ENCODE data around the gene TOMM7. TPM values are rescaled to one million over a fixed set of nuclear protein-coding genes. Genes with fewer than 3 reads are reported as not detected.

Gene TOMM7
- total and polyA plus RNA-seq, 9 of the 15 experiments (the other 6 are each of a cell fraction or from before 2014, with no cell fraction given) = 283 to 1,717 (median 638) TPM

GRCh38 chr7:22824760-22825159, 2.1 kb upstream of the TOMM7 start (continued):
- TF ChIP-seq ZFP91 (CRISPR knock-in tag; IDR thresholded peaks at IDR 0.05) (no peak), ZNF318 (IDR thresholded peaks at IDR 0.05; ENCODE audit: borderline replicate concordance in 1 of 2, low read depth in 1 of 2) (no peak), ELF2 (CRISPR knock-in tag; IDR thresholded peaks at IDR 0.05) (no peak), SMARCE1 (IDR thresholded peaks at IDR 0.05) (no peak), SREBF2 (CRISPR knock-in tag; IDR thresholded peaks at IDR 0.05) (no peak), ZNF668 (CRISPR knock-in tag; IDR thresholded peaks at IDR 0.05) (0 out of 2 replicates have a peak, but pooled peaks have one; percentile 28), XRCC3 (IDR thresholded peaks at IDR 0.05) (no peak), ZNF395 (CRISPR knock-in tag; IDR thresholded peaks at IDR 0.05) (no peak), ZNF217 (CRISPR knock-in tag; IDR thresholded peaks at IDR 0.05) (no peak)

Measured in K562 (cell line).